Ureter (tissue), 1 donor: ENCODE data around the gene PPP1R2. TPM values are rescaled to one million over a fixed set of nuclear protein-coding genes. Genes with fewer than 3 reads are reported as not detected.

Source experiments
- DNase-seq: peaks from one replicate; pipeline ENCODE4 v3.0.0-alpha.2; 2020; ENCODE audit warnings: low spot score
- total RNA-seq: library from RNA; stranded (reverse); gene quantifications from one replicate; pipeline ENCODE4 v1.2.4, GENCODE V29; 2023
- donor health status: DM: yes; HTN: yes; CAD: no.

Gene PPP1R2
- total RNA-seq, 1 donor from 2014 or later: 52.2 TPM

- no peak for DNase-seq
Observed at GRCh38 chr3:195566797-195567196, 23.7 kb upstream of the PPP1R2 start.

GRCh38 chr3:195565716-195566115, 22.6 kb upstream of the PPP1R2 start:
- DNase-seq: no peak

GRCh38 chr3:195563317-195563716, 20.2 kb upstream of the PPP1R2 start:
- no peak for DNase-seq

- no peak for DNase-seq
Observed at GRCh38 chr3:195559723-195560409, 16.7 kb upstream of the PPP1R2 start.

GRCh38 chr3:195558602-195559001, 15.5 kb upstream of the PPP1R2 start:
- DNase-seq: no peak

- no peak for DNase-seq
Observed at GRCh38 chr3:195557322-195557721, 14.2 kb upstream of the PPP1R2 start.

- no peak for DNase-seq
Observed at GRCh38 chr3:195556390-195556789, 13.3 kb upstream of the PPP1R2 start.

GRCh38 chr3:195555110-195555509, 12.0 kb upstream of the PPP1R2 start:
- DNase-seq: no peak

GRCh38 chr3:195554458-195554857, 11.3 kb upstream of the PPP1R2 start:
- DNase-seq: no peak

- no peak for DNase-seq
Observed at GRCh38 chr3:195553268-195553667, 10.1 kb upstream of the PPP1R2 start.

GRCh38 chr3:195551381-195551978, 8.4 kb upstream of the PPP1R2 start:
- DNase-seq: no peak

GRCh38 chr3:195550723-195551122, 7.6 kb upstream of the PPP1R2 start:
- DNase-seq: no peak

- DNase-seq: no peak
Observed at GRCh38 chr3:195549931-195550519, 6.9 kb upstream of the PPP1R2 start.

GRCh38 chr3:195548987-195549386, 5.9 kb upstream of the PPP1R2 start:
- DNase-seq: no peak

- no peak for DNase-seq
Observed at GRCh38 chr3:195548501-195548900, 5.4 kb upstream of the PPP1R2 start.

- DNase-seq: no peak
Observed at GRCh38 chr3:195548006-195548405, 4.9 kb upstream of the PPP1R2 start.

GRCh38 chr3:195546130-195546560, 3.0 kb upstream of the PPP1R2 start:
- peak; percentile 62 for DNase-seq

- no peak for DNase-seq
Observed at GRCh38 chr3:195544634-195545033, 1.5 kb upstream of the PPP1R2 start.

GRCh38 chr3:195544230-195544536, 1.1 kb upstream of the PPP1R2 start:
- DNase-seq: no peak

GRCh38 chr3:195543500-195544229, 540 bp upstream of the PPP1R2 start:
- no peak for DNase-seq

- no peak for DNase-seq
Observed at GRCh38 chr3:195542316-195542697, 818 bp downstream of the PPP1R2 start.

GRCh38 chr3:195540511-195540910, 2.6 kb downstream of the PPP1R2 start:
- DNase-seq: no peak

- no peak for DNase-seq
Observed at GRCh38 chr3:195540027-195540426, 3.1 kb downstream of the PPP1R2 start.
